Activated CD4-positive, alpha-beta T cell treated with anti-CD3 and anti-CD28 coated beads for 48 hours (primary cell): ENCODE data around the gene DNAJB13.

Experiments
- DNase-seq: peaks from one replicate; pipeline ENCODE4 v3.0.0-alpha.2; 2020

DNAJB13 gene

GRCh38 chr11:74018331-74019005 lies 67.6 kb downstream of the DNAJB13 start:
- no peak for DNase-seq

GRCh38 chr11:74019104-74019738 lies 68.4 kb downstream of the DNAJB13 start:
- no peak for DNase-seq

- DNase-seq, result peak; percentile 84
Measured at GRCh38 chr11:74019860-74020259, 69.0 kb downstream of the DNAJB13 start.
